T-helper 22 cell (primary cell): ENCODE results near the gene CYP26B1.

ENCODE experiments used
- DNase-seq: peaks from one replicate; pipeline ENCODE4 v3.0.0-alpha.2; 2020; ENCODE audit warnings: low read depth

The CYP26B1 gene

GRCh38 chr2:72147303-72147971 lies at the start of gene CYP26B1:
Gene CYP26B1 (minus strand): TSS chr2:72147862. CDS start chr2:72147834, 28 bp downstream.
- no peak for DNase-seq

GRCh38 chr2:72193723-72194122 lies 46.1 kb upstream of the CYP26B1 start:
- no peak for DNase-seq

- DNase-seq = no peak
These were observed 43.8 kb upstream of the CYP26B1 start for GRCh38 chr2:72191441-72191840.

GRCh38 chr2:72185206-72185605 lies 37.5 kb upstream of the CYP26B1 start:
- no peak for DNase-seq

GRCh38 chr2:72183466-72183865 lies 35.8 kb upstream of the CYP26B1 start:
- DNase-seq = no peak

- DNase-seq = no peak
These were observed 35.4 kb upstream of the CYP26B1 start for GRCh38 chr2:72183016-72183415.

GRCh38 chr2:72182547-72182946 lies 34.9 kb upstream of the CYP26B1 start:
- DNase-seq = no peak

GRCh38 chr2:72181616-72182015 lies 34.0 kb upstream of the CYP26B1 start:
- DNase-seq = no peak

- DNase-seq = no peak
These were observed 32.7 kb upstream of the CYP26B1 start for GRCh38 chr2:72180351-72180750.

GRCh38 chr2:72178551-72178950 lies 30.9 kb upstream of the CYP26B1 start:
- no peak for DNase-seq

GRCh38 chr2:72176281-72176680 lies 28.6 kb upstream of the CYP26B1 start:
- no peak for DNase-seq

- DNase-seq = no peak
These were observed 28.0 kb upstream of the CYP26B1 start for GRCh38 chr2:72175636-72176035.

- no peak for DNase-seq
These were observed 26.1 kb upstream of the CYP26B1 start for GRCh38 chr2:72173640-72174321.

GRCh38 chr2:72172478-72172877 lies 24.8 kb upstream of the CYP26B1 start:
- DNase-seq = no peak

- no peak for DNase-seq
These were observed 18.6 kb upstream of the CYP26B1 start for GRCh38 chr2:72166279-72166678.

GRCh38 chr2:72165792-72166191 lies 18.1 kb upstream of the CYP26B1 start:
- DNase-seq = no peak

GRCh38 chr2:72162574-72162973 lies 14.9 kb upstream of the CYP26B1 start:
- DNase-seq = no peak

GRCh38 chr2:72159211-72159993 lies 11.7 kb upstream of the CYP26B1 start:
- no peak for DNase-seq

GRCh38 chr2:72157871-72158771 lies 10.5 kb upstream of the CYP26B1 start:
- DNase-seq = no peak

- no peak for DNase-seq
These were observed 9.2 kb upstream of the CYP26B1 start for GRCh38 chr2:72156872-72157271.

- no peak for DNase-seq
These were observed 8.1 kb upstream of the CYP26B1 start for GRCh38 chr2:72155737-72156136.

GRCh38 chr2:72155151-72155550 lies 7.5 kb upstream of the CYP26B1 start:
- DNase-seq = no peak
